GM12892 (cell line): ENCODE data around the gene TUBA8.

Experiments
- POLR2A ChIP-seq: IDR thresholded peaks from 2 replicates; pipeline ENCODE4 v1.6.1; 2011; ENCODE audit warnings: low read depth, low read length, control low read depth
- POLR2AphosphoS5 ChIP-seq: IDR thresholded peaks from 2 replicates; pipeline ENCODE4 v1.6.1; 2011; ENCODE audit warnings: low read depth, low read length, control low read depth

DNA sequence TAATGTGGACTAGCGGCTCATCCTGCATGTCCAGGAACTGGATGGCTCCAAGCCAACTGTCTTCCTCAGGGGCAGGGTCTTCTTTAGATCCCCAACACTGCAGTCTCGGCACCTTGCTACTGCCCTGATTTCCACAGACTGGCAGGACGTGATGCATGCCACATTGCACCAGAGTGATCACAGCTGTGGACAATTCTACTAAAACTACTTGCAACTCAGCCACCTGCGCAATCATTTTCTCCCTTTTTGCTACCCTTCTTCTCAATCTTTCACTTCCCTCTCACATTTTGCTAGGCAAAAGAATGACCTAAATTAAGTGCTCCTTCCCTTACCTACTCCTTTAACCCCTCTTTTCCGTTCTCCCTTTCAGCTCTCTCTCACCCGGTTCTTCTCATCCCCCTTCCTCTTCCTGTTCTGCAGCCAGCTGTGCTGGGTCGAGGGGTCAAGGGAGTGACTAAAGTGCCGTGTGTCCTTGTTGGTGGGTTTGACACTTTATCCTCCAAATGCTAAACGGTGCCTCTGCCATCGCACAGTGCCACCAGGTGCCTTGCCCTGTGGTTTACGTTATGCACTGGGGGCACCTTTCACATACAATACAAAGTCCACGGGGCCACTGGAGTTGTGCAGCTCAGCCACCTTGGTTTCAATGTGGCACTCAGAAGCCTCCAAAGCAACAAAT is 44.3 kb upstream of the TUBA8 start:
- TF ChIP-seq POLR2AphosphoS5: no peak
- TF ChIP-seq POLR2A: no peak
